GM12878 (cell line): ENCODE results near the gene DDX55. TPM values are rescaled to one million over a fixed set of nuclear protein-coding genes. Genes with fewer than 3 reads are reported as not detected.

Experiments used
- ASH2L ChIP-seq: fragments of 300-600, 200-600 bp; sonication (generic); IDR thresholded peaks from 2 replicates; pipeline ENCODE4 v1.6.1; 2017; ENCODE audit warnings: low read depth, mild to moderate bottlenecking, borderline replicate concordance
- BACH1 ChIP-seq: fragments of 450-650 bp; IDR thresholded peaks from 2 replicates; pipeline ENCODE4 v1.6.1; 2017; ENCODE audit warnings: mild to moderate bottlenecking, borderline replicate concordance
- CBX5 ChIP-seq: sonication (generic); IDR thresholded peaks from 2 replicates; pipeline ENCODE4 v1.6.1; 2016; ENCODE audit warnings: low read depth, moderate library complexity, mild to moderate bottlenecking, inconsistent platforms
- DPF2 ChIP-seq: fragments of 450-650 bp; IDR thresholded peaks from 2 replicates; pipeline ENCODE4 v1.6.1; 2017; ENCODE audit warnings: mild to moderate bottlenecking
- ETV6 ChIP-seq, 2 experiments: fragments of 450-650 bp in 1 of 2; IDR thresholded peaks in 1 of 2; conservative IDR thresholded peaks in 1 of 2; 2 replicates each; pipeline ENCODE4 v1.6.1; 2014; ENCODE audit warnings: antibody characterized with exemption in 1 of 2, borderline replicate concordance in 1 of 2, low read depth in 1 of 2, mild to moderate bottlenecking in 1 of 2, moderate library complexity in 1 of 2
- IKZF1 ChIP-seq: fragments of 450-650 bp; conservative IDR thresholded peaks from 2 replicates; pipeline ENCODE4 v1.6.1; 2017; ENCODE audit warnings: antibody characterized with exemption, mild to moderate bottlenecking
- KDM1A ChIP-seq: fragments of 200-600 bp; sonication (generic); IDR thresholded peaks from 2 replicates; pipeline ENCODE4 v1.6.1; 2016; ENCODE audit warnings: borderline replicate concordance
- PRDM15 ChIP-seq: fragments of 450-650 bp; formaldehyde crosslinking; IDR thresholded peaks from 2 replicates; pipeline ENCODE4 v1.4.0; 2020; ENCODE audit warnings: mild to moderate bottlenecking, moderate library complexity
- RAD51 ChIP-seq: fragments of 450-650 bp; IDR thresholded peaks from 2 replicates; pipeline ENCODE4 v1.6.1; 2016; ENCODE audit warnings: moderate library complexity, mild to moderate bottlenecking, inconsistent platforms
- RFX5 ChIP-seq: IDR thresholded peaks from 2 replicates; pipeline ENCODE4 v1.6.1; 2011; ENCODE audit warnings: low read depth, low read length, improper control_type of control experiment
- SIX5 ChIP-seq: IDR thresholded peaks from 2 replicates; pipeline ENCODE4 v1.6.1; 2011; ENCODE audit warnings: mild to moderate bottlenecking, low read depth, low read length, moderate library complexity; ENCODE audit not compliant: severe bottlenecking
- SMARCA5 ChIP-seq: fragments of 450-650 bp; IDR thresholded peaks from 2 replicates; pipeline ENCODE4 v1.6.1; 2017; ENCODE audit warnings: mild to moderate bottlenecking
- TAF1 ChIP-seq: IDR thresholded peaks from 2 replicates; pipeline ENCODE4 v1.6.1; 2011; ENCODE audit warnings: mild to moderate bottlenecking, low read depth, low read length, borderline replicate concordance
- ZSCAN29 ChIP-seq: fragments of 450-650 bp; IDR thresholded peaks from 2 replicates; pipeline ENCODE4 v1.6.1; 2017; ENCODE audit warnings: mild to moderate bottlenecking, moderate library complexity
- polyA plus RNA-seq, 11 experiments: library from polyadenylated mRNA; depleted of rRNA in 4 of 11; unstranded in 6 of 11; stranded (reverse) in 5 of 11; fragments of >200 nt; fragmentation: Nextera tagmentation in 4 of 11; fragmentation: Illumina TruSeq in 1 of 11; extraction: Ambion mirVana in 4 of 11; extraction: Trizol in 1 of 11; gene quantifications; 1 replicate in 1 of 11; 2 replicates in 10 of 11; pipeline versions ENCODE4 v1.2.1 to v1.2.3, GENCODE V29; 2011 to 2016; ENCODE audit warnings: inconsistent platforms in 2 of 11, missing spikeins in 2 of 11, low read depth in 1 of 11
- total RNA-seq, 4 experiments: library from RNA; depleted of rRNA in 3 of 4; stranded (reverse); fragments of >200 nt in 3 of 4; fragmentation: Illumina TruSeq in 1 of 4; extraction: Trizol in 1 of 4; gene quantifications; 2 replicates each; pipeline versions ENCODE4 v1.2.1 to v1.2.3, GENCODE V29; 2013 to 2021
- TF ChIP-seq, protein P1 (sequence below): fragments of 450-650 bp; IDR thresholded peaks from 2 replicates; pipeline ENCODE4 v1.6.1; 2017; ENCODE audit warnings: low read depth, mild to moderate bottlenecking, moderate library complexity
- TF ChIP-seq, protein P2 (sequence below), 3 experiments: IDR thresholded peaks in 2 of 3; conservative IDR thresholded peaks in 1 of 3; 2 replicates each; pipeline ENCODE4 v1.5.1; 2011; ENCODE audit warnings: low read depth in 3 of 3, low read length in 3 of 3, mild to moderate bottlenecking in 3 of 3, control low read depth in 2 of 3, moderate library complexity in 2 of 3, inconsistent platforms in 1 of 3, mixed read lengths in 1 of 3; ENCODE audit not compliant: control insufficient read depth in 2 of 3, insufficient read depth in 1 of 3; ENCODE audit errors: extremely low read depth in 1 of 3
- TF ChIP-seq, protein P3 (sequence below): fragments of 450-650 bp; IDR thresholded peaks from 2 replicates; pipeline ENCODE4 v1.6.1; 2017; ENCODE audit warnings: borderline replicate concordance

DDX55 gene
- total and polyA plus RNA-seq, 10 of the 15 experiments (the other 5 are each of a cell fraction or from before 2014, with no cell fraction given), result 4.5 to 42.4 (median 33.4) TPM

DNA sequence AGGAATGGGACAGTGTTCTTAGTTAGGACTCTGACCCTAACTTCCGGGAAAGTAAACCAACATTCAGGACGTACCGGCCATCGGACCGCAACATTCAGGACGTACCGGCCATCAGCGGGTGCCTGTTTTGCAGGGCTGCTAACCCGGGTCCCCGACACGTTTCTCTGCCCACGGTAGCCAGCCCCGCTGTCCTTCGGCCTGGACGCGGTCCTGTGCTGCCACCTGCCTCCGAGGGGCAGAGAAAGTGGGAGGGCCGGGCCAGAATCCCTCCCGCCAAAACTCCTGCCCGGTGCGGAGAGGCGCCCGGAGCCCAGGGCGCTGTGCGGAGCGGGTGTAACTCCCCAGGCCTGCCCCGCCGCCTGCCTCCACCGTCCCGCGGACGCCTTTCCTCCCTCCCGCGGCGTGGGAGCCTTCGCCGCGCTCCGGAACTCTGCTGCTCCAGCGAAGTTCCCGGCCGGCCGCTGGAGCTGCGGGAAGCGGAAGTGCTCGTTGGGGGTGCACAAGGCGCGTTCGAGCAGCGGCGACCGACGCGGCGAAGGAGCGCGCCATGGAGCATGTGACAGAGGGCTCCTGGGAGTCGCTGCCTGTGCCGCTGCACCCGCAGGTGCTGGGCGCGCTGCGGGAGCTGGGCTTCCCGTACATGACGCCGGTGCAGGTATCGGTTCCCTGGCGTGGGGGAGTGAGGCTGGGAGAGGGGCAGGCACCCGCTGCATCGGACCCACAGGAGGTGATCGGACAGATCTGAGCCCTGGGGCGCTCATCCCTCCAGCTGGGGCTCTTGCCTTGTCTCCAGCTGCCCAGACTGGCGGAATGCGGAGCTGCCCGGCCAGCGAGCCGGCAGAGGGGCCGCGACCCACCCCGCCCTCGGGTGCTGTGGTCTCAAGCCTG, at the start of gene DDX55 (continued):
- peak in 1 of 2 experiments; percentile 79; a peak in 2 of 4 replicates for TF ChIP-seq ETV6 (conservative IDR thresholded peaks at IDR 0.05 in 1 of 2, IDR thresholded peaks at IDR 0.05 in 1 of 2; ENCODE audit: borderline replicate concordance in 1 of 2, low read depth in 1 of 2)
- TF ChIP-seq CBX5, result peak; percentile 59; the same call in 1 of the 2 replicates
- TF ChIP-seq DPF2, result peak; percentile 80; the same call in 1 of the 2 replicates
- TF ChIP-seq ZSCAN29, result peak; percentile 20; the same call in 1 of the 2 replicates
- TF ChIP-seq RAD51, result peak; percentile 55; the same call in 1 of the 2 replicates
- TF ChIP-seq BACH1, result peak; percentile 88
- TF ChIP-seq TAF1, result peak; percentile 94
- TF ChIP-seq SMARCA5, result peak; percentile 73
- no peak for TF ChIP-seq RFX5
- peak; percentile 98 for TF ChIP-seq IKZF1
- TF ChIP-seq, protein P1, sequence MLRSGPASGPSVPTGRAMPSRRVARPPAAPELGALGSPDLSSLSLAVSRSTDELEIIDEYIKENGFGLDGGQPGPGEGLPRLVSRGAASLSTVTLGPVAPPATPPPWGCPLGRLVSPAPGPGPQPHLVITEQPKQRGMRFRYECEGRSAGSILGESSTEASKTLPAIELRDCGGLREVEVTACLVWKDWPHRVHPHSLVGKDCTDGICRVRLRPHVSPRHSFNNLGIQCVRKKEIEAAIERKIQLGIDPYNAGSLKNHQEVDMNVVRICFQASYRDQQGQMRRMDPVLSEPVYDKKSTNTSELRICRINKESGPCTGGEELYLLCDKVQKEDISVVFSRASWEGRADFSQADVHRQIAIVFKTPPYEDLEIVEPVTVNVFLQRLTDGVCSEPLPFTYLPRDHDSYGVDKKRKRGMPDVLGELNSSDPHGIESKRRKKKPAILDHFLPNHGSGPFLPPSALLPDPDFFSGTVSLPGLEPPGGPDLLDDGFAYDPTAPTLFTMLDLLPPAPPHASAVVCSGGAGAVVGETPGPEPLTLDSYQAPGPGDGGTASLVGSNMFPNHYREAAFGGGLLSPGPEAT, result peak; percentile 100
- TF ChIP-seq PRDM15 (CRISPR knock-in tag), result no peak; the same call in 1 of the 2 replicates
- TF ChIP-seq, protein P2, sequence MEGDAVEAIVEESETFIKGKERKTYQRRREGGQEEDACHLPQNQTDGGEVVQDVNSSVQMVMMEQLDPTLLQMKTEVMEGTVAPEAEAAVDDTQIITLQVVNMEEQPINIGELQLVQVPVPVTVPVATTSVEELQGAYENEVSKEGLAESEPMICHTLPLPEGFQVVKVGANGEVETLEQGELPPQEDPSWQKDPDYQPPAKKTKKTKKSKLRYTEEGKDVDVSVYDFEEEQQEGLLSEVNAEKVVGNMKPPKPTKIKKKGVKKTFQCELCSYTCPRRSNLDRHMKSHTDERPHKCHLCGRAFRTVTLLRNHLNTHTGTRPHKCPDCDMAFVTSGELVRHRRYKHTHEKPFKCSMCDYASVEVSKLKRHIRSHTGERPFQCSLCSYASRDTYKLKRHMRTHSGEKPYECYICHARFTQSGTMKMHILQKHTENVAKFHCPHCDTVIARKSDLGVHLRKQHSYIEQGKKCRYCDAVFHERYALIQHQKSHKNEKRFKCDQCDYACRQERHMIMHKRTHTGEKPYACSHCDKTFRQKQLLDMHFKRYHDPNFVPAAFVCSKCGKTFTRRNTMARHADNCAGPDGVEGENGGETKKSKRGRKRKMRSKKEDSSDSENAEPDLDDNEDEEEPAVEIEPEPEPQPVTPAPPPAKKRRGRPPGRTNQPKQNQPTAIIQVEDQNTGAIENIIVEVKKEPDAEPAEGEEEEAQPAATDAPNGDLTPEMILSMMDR (IDR thresholded peaks at IDR 0.05 in 2 of 3, conservative IDR thresholded peaks at IDR 0.05 in 1 of 3; ENCODE audit: control insufficient read depth in 2 of 3, extremely low read depth in 1 of 3, insufficient read depth in 1 of 3, low read depth in 3 of 3, low read length in 3 of 3), result peak; percentile 23 to 54 (median 31); a peak in 4 of 6 replicates
- peak; percentile 77 for TF ChIP-seq SIX5
- no peak for TF ChIP-seq KDM1A
- TF ChIP-seq, protein P3, sequence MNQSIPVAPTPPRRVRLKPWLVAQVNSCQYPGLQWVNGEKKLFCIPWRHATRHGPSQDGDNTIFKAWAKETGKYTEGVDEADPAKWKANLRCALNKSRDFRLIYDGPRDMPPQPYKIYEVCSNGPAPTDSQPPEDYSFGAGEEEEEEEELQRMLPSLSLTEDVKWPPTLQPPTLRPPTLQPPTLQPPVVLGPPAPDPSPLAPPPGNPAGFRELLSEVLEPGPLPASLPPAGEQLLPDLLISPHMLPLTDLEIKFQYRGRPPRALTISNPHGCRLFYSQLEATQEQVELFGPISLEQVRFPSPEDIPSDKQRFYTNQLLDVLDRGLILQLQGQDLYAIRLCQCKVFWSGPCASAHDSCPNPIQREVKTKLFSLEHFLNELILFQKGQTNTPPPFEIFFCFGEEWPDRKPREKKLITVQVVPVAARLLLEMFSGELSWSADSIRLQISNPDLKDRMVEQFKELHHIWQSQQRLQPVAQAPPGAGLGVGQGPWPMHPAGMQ, result no peak
- 0 out of 2 replicates have a peak, but pooled peaks have one; percentile 89 for TF ChIP-seq ASH2L
